IMR-90 (cell line): ENCODE measurements around the gene FOXN3. TPM values are rescaled to one million over a fixed set of nuclear protein-coding genes. Genes with fewer than 3 reads are reported as not detected.

Experiments
- ATAC-seq: fragments of 200-7000 bp; cut with Tn5 transposase; 2 replicates; pipeline ENCODE4 v1.9.1; 2020; ENCODE audit warnings: low read depth, mild to moderate bottlenecking, moderate library complexity
- BruUV-seq: library from RNA; stranded (reverse); fragments of 400-500 nt; replicated peaks from 2 replicates; lab custom pipeline; 2021; lab: Mats Ljungman, UMichigan
- CTCF ChIA-PET: fragments of 300-600 bp; formaldehyde crosslinking; extraction: SDS; loops from one replicate; lab custom pipeline; 2021; ENCODE audit warnings: antibody characterized with exemption; lab: Yijun Ruan, JAX
- POLR2A ChIA-PET: fragments of 300-600 bp; sonication (Branson Sonifier 250); formaldehyde crosslinking; loops from one replicate; lab custom pipeline; 2022; ENCODE audit warnings: antibody characterized with exemption; ENCODE audit not compliant: unreplicated experiment; lab: Charles Lee
- DNase-seq: peaks from one replicate; pipeline ENCODE4 v3.0.0; 2013
- H2AFZ ChIP-seq: replicated peaks from 2 replicates; pipeline ENCODE3; 2013; ENCODE audit warnings: low read length, mild to moderate bottlenecking; ENCODE audit not compliant: poor library complexity
- H2AK5ac ChIP-seq: 2 replicates; pipeline ENCODE4 v1.6.1; 2013; ENCODE audit warnings: low read depth, low read length, inconsistent platforms
- H2AK9ac ChIP-seq: replicated peaks from 2 replicates; pipeline ENCODE3; 2013; ENCODE audit warnings: mild to moderate bottlenecking, low read depth, low read length, moderate library complexity; ENCODE audit not compliant: poor library complexity
- H2BK120ac ChIP-seq: 2 replicates; pipeline ENCODE4 v1.6.1; 2013; ENCODE audit warnings: low read depth, low read length, inconsistent platforms
- H2BK15ac ChIP-seq: 3 replicates; pipeline ENCODE4 v1.6.1; 2013; ENCODE audit warnings: low read depth, low read length, inconsistent platforms
- H2BK20ac ChIP-seq: 2 replicates; pipeline ENCODE4 v1.6.1; 2013; ENCODE audit warnings: low read depth, mild to moderate bottlenecking, inconsistent platforms, low read length, moderate library complexity
- H2BK5ac ChIP-seq: 2 replicates; pipeline ENCODE4 v1.6.1; 2013; ENCODE audit warnings: mild to moderate bottlenecking, low read depth, low read length, inconsistent platforms; ENCODE audit not compliant: poor library complexity, severe bottlenecking
- H3K14ac ChIP-seq: replicated peaks from 2 replicates; pipeline ENCODE4 v1.6.1; 2013; ENCODE audit warnings: low read depth, low read length, inconsistent platforms
- H3K18ac ChIP-seq: 2 replicates; pipeline ENCODE4 v1.6.1; 2013; ENCODE audit warnings: low read depth, low read length, control low read depth
- H3K23ac ChIP-seq: 2 replicates; pipeline ENCODE4 v1.6.1; 2013; ENCODE audit warnings: low read depth, low read length, inconsistent platforms
- H3K27ac ChIP-seq: 2 replicates; pipeline ENCODE4 v1.5.1; 2013; ENCODE audit warnings: mild to moderate bottlenecking, control low read depth, low read length; ENCODE audit not compliant: insufficient read depth
- H3K27me3 ChIP-seq: 2 replicates; pipeline ENCODE4 v1.6.1; 2013; ENCODE audit warnings: low read length; ENCODE audit not compliant: control insufficient read depth, insufficient read depth
- H3K36me3 ChIP-seq: 2 replicates; pipeline ENCODE4 v1.6.1; 2013; ENCODE audit warnings: low read length, mixed read lengths; ENCODE audit not compliant: control insufficient read depth, insufficient read depth
- H3K4ac ChIP-seq: 2 replicates; pipeline ENCODE4 v1.6.1; 2013; ENCODE audit warnings: low read depth, low read length, inconsistent platforms
- H3K4me1 ChIP-seq: 2 replicates; pipeline ENCODE4 v1.6.1; 2013; ENCODE audit warnings: low read length, mixed read lengths; ENCODE audit not compliant: control insufficient read depth, insufficient read depth
- H3K4me2 ChIP-seq: 2 replicates; pipeline ENCODE4 v1.6.1; 2013; ENCODE audit warnings: low read depth, mild to moderate bottlenecking, control low read depth, low read length, moderate library complexity
- H3K4me3 ChIP-seq: 2 replicates; pipeline ENCODE4 v1.5.1; 2013; ENCODE audit warnings: low read depth, mild to moderate bottlenecking, control low read depth, low read length, moderate library complexity; ENCODE audit not compliant: insufficient read depth
- H3K56ac ChIP-seq: 2 replicates; pipeline ENCODE4 v1.6.1; 2013; ENCODE audit warnings: low read length, inconsistent platforms; ENCODE audit not compliant: insufficient read depth; ENCODE audit errors: extremely low read depth
- H3K79me1 ChIP-seq, 2 experiments: 2 replicates each; pipeline ENCODE4 v1.6.1; 2013; ENCODE audit warnings: low read length in 2 of 2, inconsistent platforms in 1 of 2, low read depth in 1 of 2
- H3K9ac ChIP-seq: 2 replicates; pipeline ENCODE4 v1.6.1; 2013; ENCODE audit warnings: low read depth, low read length, control low read depth
- H3K9me1 ChIP-seq: 2 replicates; pipeline ENCODE4 v1.6.1; 2013; ENCODE audit warnings: low read length, inconsistent platforms; ENCODE audit not compliant: insufficient read depth
- H3K9me3 ChIP-seq: 2 replicates; pipeline ENCODE4 v1.6.1; 2013; ENCODE audit warnings: low read length; ENCODE audit not compliant: control insufficient read depth, insufficient read depth
- H4K20me1 ChIP-seq: 2 replicates; pipeline ENCODE4 v1.6.1; 2013; ENCODE audit warnings: low read length, inconsistent platforms; ENCODE audit not compliant: insufficient read depth
- H4K5ac ChIP-seq: 2 replicates; pipeline ENCODE4 v1.6.1; 2013; ENCODE audit warnings: mild to moderate bottlenecking, low read depth, low read length, control low read depth
- H4K8ac ChIP-seq, 2 experiments: 2 replicates each; pipeline ENCODE4 v1.6.1; 2013; ENCODE audit warnings: low read depth in 2 of 2, low read length in 2 of 2, control low read depth in 1 of 2, inconsistent platforms in 1 of 2
- H4K91ac ChIP-seq: 2 replicates; pipeline ENCODE4 v1.6.1; 2013; ENCODE audit warnings: low read depth, low read length, inconsistent platforms; ENCODE audit not compliant: insufficient read depth
- MAZ ChIP-seq: IDR thresholded peaks from 2 replicates; pipeline ENCODE4 v1.6.1; 2012; ENCODE audit warnings: low read depth, mild to moderate bottlenecking, low read length, improper control_type of control experiment, moderate library complexity, borderline replicate concordance
- WGBS, 2 experiments: methylation state at CpG; one replicate each; pipeline versions ENCODE4 v1.1.5 to v1.1.7; 2013; ENCODE audit warnings: missing lambda C conversion rate in 2 of 2; ENCODE audit not compliant: insufficient read length in 1 of 2; ENCODE audit errors: extremely low coverage in 2 of 2; 5-methylcytosine and 5-hydroxymethylcytosine counted together
- dilution Hi-C: fragments of 300-500 bp; cut with HindIII; formaldehyde crosslinking; loops from one replicate; pipeline ENCODE4 v1.14.3; 2018; ENCODE audit warnings: low sequenced_read_pairs; ENCODE audit not compliant: unreplicated experiment
- in situ Hi-C: fragments of 300-500 bp; cut with MboI; formaldehyde crosslinking; loops from 3 replicates; pipeline ENCODE4 v1.14.3; 2019; ENCODE audit warnings: low sequenced_read_pairs, inconsistent platforms, mixed read lengths
- intact Hi-C: fragments of 100-400 bp; cut with micrococcal nuclease; formaldehyde crosslinking; loops from 2 replicates; pipeline ENCODE4 v1.10.0; 2022
- polyA plus RNA-seq, 3 experiments: library from polyadenylated mRNA; depleted of rRNA; stranded (reverse); fragments of >200 nt; gene quantifications; 2 replicates each; pipeline ENCODE4 v1.2.3, GENCODE V29; 2012; ENCODE audit warnings: low replicate concordance in 1 of 3
- total RNA-seq: library from RNA; depleted of rRNA; stranded (reverse); fragments of >200 nt; gene quantifications from 2 replicates; pipeline ENCODE4 v1.2.3, GENCODE V29; 2012
- TF ChIP-seq, protein P1 (sequence below): fragments of 150-350 bp; IDR thresholded peaks from 2 replicates; pipeline ENCODE4 v1.6.1; 2017; ENCODE audit warnings: mild to moderate bottlenecking, antibody characterized with exemption, low read length, low read depth

FOXN3 gene
- total and polyA plus RNA-seq, 2 of the 4 experiments (the other 2 are of a cell fraction), result 22.6 to 33.7 TPM

DNA sequence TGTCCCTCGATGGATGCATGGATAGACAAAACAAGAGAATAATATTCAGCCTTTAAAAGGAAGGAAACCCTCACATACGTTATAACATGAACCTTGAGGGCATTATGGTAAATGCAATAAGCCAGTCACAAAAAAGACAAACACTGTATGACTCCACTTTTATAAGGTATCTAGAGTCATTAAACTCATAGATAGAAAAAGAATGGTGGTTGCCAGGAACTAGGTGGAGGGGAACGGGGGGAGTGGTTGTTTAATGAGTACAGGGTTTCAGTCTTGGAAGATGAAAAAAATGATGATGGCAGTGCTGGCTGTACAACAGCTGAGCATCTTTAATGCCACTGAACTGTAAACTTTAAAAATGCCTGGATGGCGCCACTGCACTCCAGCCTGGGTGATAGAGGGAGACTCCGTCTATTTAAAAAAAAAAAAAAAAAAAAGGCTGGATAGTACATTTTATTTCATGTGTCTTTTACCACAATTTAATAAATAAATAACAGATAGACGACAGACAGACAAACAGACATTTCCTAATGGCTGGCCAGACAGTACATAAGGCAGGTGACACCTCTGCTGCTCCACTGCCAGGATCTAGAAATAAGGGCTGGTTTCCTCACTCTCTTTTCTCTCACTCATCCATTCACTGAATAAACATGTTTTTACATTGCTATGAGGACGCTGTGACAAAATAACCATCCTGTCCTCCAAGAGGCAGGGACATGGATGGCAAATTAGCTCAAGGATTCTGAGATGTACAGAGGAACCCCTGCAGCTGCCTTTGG, 118.8 kb downstream of the FOXN3 start:
- H2BK120ac ChIP-seq, result no peak overlapping the region
- no peak overlapping the region for H2BK5ac ChIP-seq
- TF ChIP-seq, protein P1, sequence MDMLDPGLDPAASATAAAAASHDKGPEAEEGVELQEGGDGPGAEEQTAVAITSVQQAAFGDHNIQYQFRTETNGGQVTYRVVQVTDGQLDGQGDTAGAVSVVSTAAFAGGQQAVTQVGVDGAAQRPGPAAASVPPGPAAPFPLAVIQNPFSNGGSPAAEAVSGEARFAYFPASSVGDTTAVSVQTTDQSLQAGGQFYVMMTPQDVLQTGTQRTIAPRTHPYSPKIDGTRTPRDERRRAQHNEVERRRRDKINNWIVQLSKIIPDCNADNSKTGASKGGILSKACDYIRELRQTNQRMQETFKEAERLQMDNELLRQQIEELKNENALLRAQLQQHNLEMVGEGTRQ, result no peak
- TF ChIP-seq MAZ, result no peak
- no peak overlapping the region for H2AK9ac ChIP-seq
- intact Hi-C loops, result no loop called here
- H3K4me3 ChIP-seq, result no peak overlapping the region
- ChIA-PET CTCF (no interaction called here), POLR2A (no interaction called here)
- H3K23ac ChIP-seq, result no peak overlapping the region
- H3K56ac ChIP-seq, result no peak overlapping the region
- peaks cover 53 to 74% of the 10 kb centered on the region in 2 experiments for H3K79me1 ChIP-seq
- no peak overlapping the region for H3K4me2 ChIP-seq
- H4K8ac ChIP-seq, result no peak overlapping the region
- no peak overlapping the region for H3K9ac ChIP-seq
- H3K27me3 ChIP-seq, result no peaks in the 10 kb centered on the region
- dilution Hi-C loops, result no loop called here
- H4K20me1 ChIP-seq, result peaks cover 19% of the 10 kb centered on the region
- no peaks in the 10 kb centered on the region for H3K9me3 ChIP-seq
- H3K9me1 ChIP-seq, result peaks cover 26% of the 10 kb centered on the region
- no peak for DNase-seq
- H3K36me3 ChIP-seq, result 0 out of 2 replicates have a peak, but pooled peaks cover 2% of the 10 kb centered on the region
- no peak overlapping the region for H2BK20ac ChIP-seq
- H3K18ac ChIP-seq, result no peak overlapping the region
- peaks cover 13% of the 10 kb centered on the region for H3K4me1 ChIP-seq
- H3K14ac ChIP-seq, result no peak overlapping the region
- in situ Hi-C loops, result no loop called here
- H3K27ac ChIP-seq, result no peak overlapping the region
- H3K4ac ChIP-seq, result no peak overlapping the region
- H2AK5ac ChIP-seq, result no peak overlapping the region
- H4K91ac ChIP-seq, result no peak overlapping the region
- 71% methylated on average over 1 of the region's 7 CpGs; no CpG with 5 or more reads in 1 of the 2 experiments for WGBS, 2 experiments
- no peak overlapping the region for H2AFZ ChIP-seq
- H2BK15ac ChIP-seq, result no peak overlapping the region
- no peak overlapping the region for H4K5ac ChIP-seq
- no peak for ATAC-seq
- BruUV-seq, result no TSS peak
